ENCODE data around the gene XRCC3.
"Not testable (repeated sequence)": the region's sequence is repeated elsewhere in the genome, so short reads cannot be mapped to it uniquely, and the experiment has no call there.

Gene XRCC3

GRCh38 chr14:103699901-103700752 lies 15.1 kb downstream of the XRCC3 start:
- peaks cover 8% of the 10 kb centered on the region for H3K36me3 Mint-ChIP-seq (ENCODE audit: low read depth)
- no peaks in the 10 kb centered on the region for H3K9me3 Mint-ChIP-seq
- no peak overlapping the region for H3K27ac Mint-ChIP-seq
- H3K4me3 Mint-ChIP-seq: no peak overlapping the region
- H3K4me1 Mint-ChIP-seq (ENCODE audit: low read depth): peaks cover 9% of the 10 kb centered on the region
- H3K27me3 Mint-ChIP-seq (ENCODE audit: low read depth): no peaks in the 10 kb centered on the region

GRCh38 chr14:103699261-103699661 lies 16.0 kb downstream of the XRCC3 start:
- Mint-ChIP-seq H3K4me3 (no peak overlapping the region), H3K9me3 (no peaks in the 10 kb centered on the region), H3K36me3 (ENCODE audit: low read depth) (peaks cover 8% of the 10 kb centered on the region), H3K27me3 (ENCODE audit: low read depth) (no peaks in the 10 kb centered on the region), H3K4me1 (ENCODE audit: low read depth) (peaks cover 6% of the 10 kb centered on the region), H3K27ac (no peak overlapping the region)

GRCh38 chr14:103698380-103699260 lies 16.6 kb downstream of the XRCC3 start:
- Mint-ChIP-seq H3K27me3 (ENCODE audit: low read depth) (no peaks in the 10 kb centered on the region), H3K4me3 (no peak overlapping the region), H3K4me1 (ENCODE audit: low read depth) (peaks cover 2% of the 10 kb centered on the region), H3K27ac (no peak overlapping the region), H3K9me3 (no peaks in the 10 kb centered on the region), H3K36me3 (ENCODE audit: low read depth) (peaks cover 5% of the 10 kb centered on the region)

GRCh38 chr14:103697603-103698379 lies 17.5 kb downstream of the XRCC3 start:
- H3K4me3 Mint-ChIP-seq: no peak overlapping the region

GRCh38 chr14:103697206-103697602 lies 18.0 kb downstream of the XRCC3 start:
- H3K4me1 Mint-ChIP-seq (ENCODE audit: low read depth): no peaks in the 10 kb centered on the region
- no peaks in the 10 kb centered on the region for H3K27me3 Mint-ChIP-seq (ENCODE audit: low read depth)
- H3K36me3 Mint-ChIP-seq (ENCODE audit: low read depth): no peaks in the 10 kb centered on the region
- no peak overlapping the region for H3K27ac Mint-ChIP-seq
- H3K4me3 Mint-ChIP-seq: no peak overlapping the region
- H3K9me3 Mint-ChIP-seq: no peaks in the 10 kb centered on the region

More at GRCh38 chr14:103697603-103698379, 17.5 kb downstream of the XRCC3 start:
- peaks cover 2% of the 10 kb centered on the region for H3K36me3 Mint-ChIP-seq (ENCODE audit: low read depth)
- H3K27ac Mint-ChIP-seq: no peak overlapping the region
- H3K27me3 Mint-ChIP-seq (ENCODE audit: low read depth): no peaks in the 10 kb centered on the region
- H3K9me3 Mint-ChIP-seq: no peaks in the 10 kb centered on the region
- H3K4me1 Mint-ChIP-seq (ENCODE audit: low read depth): no peaks in the 10 kb centered on the region

- Mint-ChIP-seq H3K4me3 (no peak overlapping the region), H3K27ac (no peak overlapping the region), H3K4me1 (ENCODE audit: low read depth) (no peaks in the 10 kb centered on the region), H3K36me3 (ENCODE audit: low read depth) (no peaks in the 10 kb centered on the region), H3K9me3 (no peaks in the 10 kb centered on the region), H3K27me3 (ENCODE audit: low read depth) (no peaks in the 10 kb centered on the region)
These were observed 18.7 kb downstream of the XRCC3 start for GRCh38 chr14:103696466-103697071.

GRCh38 chr14:103696070-103696402 lies 19.2 kb downstream of the XRCC3 start:
- no peaks in the 10 kb centered on the region for H3K4me1 Mint-ChIP-seq (ENCODE audit: low read depth)
- H3K4me3 Mint-ChIP-seq: no peak overlapping the region
- H3K27me3 Mint-ChIP-seq (ENCODE audit: low read depth): no peaks in the 10 kb centered on the region
- no peaks in the 10 kb centered on the region for H3K36me3 Mint-ChIP-seq (ENCODE audit: low read depth)
- H3K27ac Mint-ChIP-seq: no peak overlapping the region
- H3K9me3 Mint-ChIP-seq: no peaks in the 10 kb centered on the region

GRCh38 chr14:103695296-103696069 lies 19.8 kb downstream of the XRCC3 start:
- Mint-ChIP-seq H3K27ac (no peak overlapping the region), H3K36me3 (ENCODE audit: low read depth) (no peaks in the 10 kb centered on the region), H3K27me3 (ENCODE audit: low read depth) (no peaks in the 10 kb centered on the region), H3K4me1 (ENCODE audit: low read depth) (no peaks in the 10 kb centered on the region), H3K9me3 (no peaks in the 10 kb centered on the region), H3K4me3 (no peak overlapping the region)

GRCh38 chr14:103694572-103695026 lies 20.7 kb downstream of the XRCC3 start:
- peaks cover under 1% of the 10 kb centered on the region for H3K36me3 Mint-ChIP-seq (ENCODE audit: low read depth)

GRCh38 chr14:103693515-103693914 lies 21.7 kb downstream of the XRCC3 start:
- H3K27ac Mint-ChIP-seq: no peak overlapping the region
- peaks cover 2% of the 10 kb centered on the region for H3K36me3 Mint-ChIP-seq (ENCODE audit: low read depth)
- H3K4me3 Mint-ChIP-seq: no peak overlapping the region
- no peaks in the 10 kb centered on the region for H3K27me3 Mint-ChIP-seq (ENCODE audit: low read depth)
- H3K9me3 Mint-ChIP-seq: no peaks in the 10 kb centered on the region
- H3K4me1 Mint-ChIP-seq (ENCODE audit: low read depth): no peaks in the 10 kb centered on the region

More at GRCh38 chr14:103694572-103695026, 20.7 kb downstream of the XRCC3 start:
- Mint-ChIP-seq H3K27ac (no peak overlapping the region), H3K4me1 (ENCODE audit: low read depth) (no peaks in the 10 kb centered on the region), H3K4me3 (no peak overlapping the region), H3K27me3 (ENCODE audit: low read depth) (no peaks in the 10 kb centered on the region), H3K9me3 (no peaks in the 10 kb centered on the region)

GRCh38 chr14:103692871-103693270 lies 22.4 kb downstream of the XRCC3 start:
- H3K4me1 Mint-ChIP-seq (ENCODE audit: low read depth): no peaks in the 10 kb centered on the region
- no peak overlapping the region for H3K4me3 Mint-ChIP-seq
- H3K9me3 Mint-ChIP-seq: no peaks in the 10 kb centered on the region
- peaks cover 2% of the 10 kb centered on the region for H3K36me3 Mint-ChIP-seq (ENCODE audit: low read depth)
- no peak overlapping the region for H3K27ac Mint-ChIP-seq
- H3K27me3 Mint-ChIP-seq (ENCODE audit: low read depth): no peaks in the 10 kb centered on the region

GRCh38 chr14:103692159-103692558 lies 23.1 kb downstream of the XRCC3 start:
- H3K4me3 Mint-ChIP-seq: no peak overlapping the region
- peaks cover 2% of the 10 kb centered on the region for H3K36me3 Mint-ChIP-seq (ENCODE audit: low read depth)
- no peaks in the 10 kb centered on the region for H3K9me3 Mint-ChIP-seq
- H3K4me1 Mint-ChIP-seq (ENCODE audit: low read depth): no peaks in the 10 kb centered on the region
- H3K27ac Mint-ChIP-seq: no peak overlapping the region
- H3K27me3 Mint-ChIP-seq (ENCODE audit: low read depth): no peaks in the 10 kb centered on the region

- not testable (repeated sequence) for H3K27ac Mint-ChIP-seq; H3K4me1 Mint-ChIP-seq (ENCODE audit: low read depth); H3K9me3 Mint-ChIP-seq
These were observed 23.6 kb downstream of the XRCC3 start for GRCh38 chr14:103691655-103692054.

More at GRCh38 chr14:103691655-103692054, 23.6 kb downstream of the XRCC3 start:
- not testable (repeated sequence) for H3K27me3 Mint-ChIP-seq (ENCODE audit: low read depth); H3K36me3 Mint-ChIP-seq (ENCODE audit: low read depth); H3K4me3 Mint-ChIP-seq

Measured in T-helper 1 cell treated with Interleukin-12 subunit alpha and Interleukin-12 subunit beta and Interleukin-4 antibody, amounts not matched to agents 30 μg/mL and 1 μg/mL, for 36 hours (primary cell).